Large intestine (tissue), 3 donors: Measurements from ENCODE around the gene ANO6. TPM values are rescaled to one million over a fixed set of nuclear protein-coding genes. Genes with fewer than 3 reads are reported as not detected.

Source experiments
- DNase-seq, 2 donors: peaks; one replicate each; pipeline versions ENCODE4 v3.0.0 to v3.0.0-alpha.2; 2013
- H3K27ac ChIP-seq: one replicate; pipeline ENCODE4 v1.5.1; 2013; ENCODE audit warnings: low read length
- H3K27me3 ChIP-seq: 2 replicates; pipeline ENCODE4 v1.6.1; 2013; ENCODE audit warnings: low read length; ENCODE audit not compliant: control insufficient read depth, insufficient read depth
- H3K36me3 ChIP-seq: 2 replicates; pipeline ENCODE4 v1.6.1; 2013; ENCODE audit warnings: low read length; ENCODE audit not compliant: control insufficient read depth, insufficient read depth
- H3K4me1 ChIP-seq: one replicate; pipeline ENCODE4 v1.6.1; 2013; ENCODE audit warnings: low read length; ENCODE audit not compliant: control insufficient read depth, insufficient read depth
- H3K4me3 ChIP-seq: one replicate; pipeline ENCODE4 v1.5.1; 2013; ENCODE audit warnings: low read length
- H3K9me3 ChIP-seq: one replicate; pipeline ENCODE4 v1.6.1; 2013; ENCODE audit warnings: mild to moderate bottlenecking, low read depth, low read length, moderate library complexity; ENCODE audit not compliant: control insufficient read depth
- WGBS: methylation state at CpG from one replicate; pipeline ENCODE4 v1.1.5; 2013; ENCODE audit warnings: low lambda C conversion rate; ENCODE audit not compliant: insufficient coverage; 5-methylcytosine and 5-hydroxymethylcytosine counted together
- polyA plus RNA-seq: library from polyadenylated mRNA; unstranded; fragments of 120-200 nt; gene quantifications from one replicate; pipeline ENCODE4 v1.2.1, GENCODE V29; 2013

Gene ANO6
- polyA plus RNA-seq, 1 donor: 65.8 TPM

GRCh38 chr12:45435945-45436710 is 220.2 kb downstream of the ANO6 start:
- no peak overlapping the region for H3K4me3 ChIP-seq
- H3K9me3 ChIP-seq: peaks cover 5% of the 10 kb centered on the region
- H3K4me1 ChIP-seq: no peaks in the 10 kb centered on the region
- no peak overlapping the region for H3K27ac ChIP-seq
- DNase-seq: no peak
- no CpG with 5 or more reads among the region's 3 CpGs for WGBS
- peaks cover 5% of the 10 kb centered on the region for H3K36me3 ChIP-seq
- no peaks in the 10 kb centered on the region for H3K27me3 ChIP-seq

DNA sequence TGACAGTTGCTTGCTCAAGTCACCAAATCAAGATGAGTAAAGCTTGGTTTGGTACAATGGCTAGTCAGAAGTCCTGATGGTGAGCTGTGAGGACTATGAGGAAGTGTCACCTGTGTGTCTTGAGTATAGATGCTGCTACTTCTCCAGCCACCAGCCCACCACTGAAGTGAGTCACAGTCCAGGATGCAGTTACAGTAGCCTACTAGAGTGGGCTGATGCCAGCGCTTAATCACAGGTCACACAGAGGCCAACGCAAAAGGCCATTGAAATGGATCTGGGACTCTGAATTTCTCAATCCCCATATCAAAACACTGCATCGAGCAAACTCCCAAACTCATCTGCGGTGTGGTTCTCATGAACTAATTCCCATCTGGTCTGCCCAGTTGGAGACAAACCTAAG is 223.1 kb downstream of the ANO6 start:
- DNase-seq: no peak
- H3K9me3 ChIP-seq: peaks cover 24% of the 10 kb centered on the region
- H3K36me3 ChIP-seq: no peaks in the 10 kb centered on the region
- WGBS: no CpG with 5 or more reads among the region's 4 CpGs
- no peaks in the 10 kb centered on the region for H3K4me1 ChIP-seq
- H3K27me3 ChIP-seq: no peaks in the 10 kb centered on the region
- H3K4me3 ChIP-seq: no peak overlapping the region
- no peak overlapping the region for H3K27ac ChIP-seq

DNA sequence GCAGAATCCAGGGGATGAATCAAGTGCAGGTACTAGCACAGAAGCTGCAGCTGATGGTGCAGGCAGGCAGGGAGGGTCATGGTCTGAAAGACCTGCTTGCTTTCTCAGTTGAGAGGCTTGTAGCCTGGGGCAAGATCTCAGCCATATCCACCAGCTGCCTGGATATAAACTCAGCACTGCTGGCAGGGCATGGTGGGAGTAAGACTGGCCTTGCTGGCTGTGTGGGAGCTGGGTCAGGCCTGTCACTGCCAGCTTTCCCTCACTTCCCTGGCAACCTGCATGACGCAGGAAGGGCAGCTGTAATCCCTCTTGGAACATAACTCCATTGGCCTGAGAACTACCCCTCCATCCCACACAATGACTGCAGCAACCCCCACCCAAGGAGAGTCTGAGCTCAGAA is 230.1 kb downstream of the ANO6 start:
- Histone ChIP-seq H3K4me3 (no peak overlapping the region), H3K9me3 (peaks cover 21% of the 10 kb centered on the region), H3K36me3 (no peaks in the 10 kb centered on the region), H3K27ac (no peak overlapping the region), H3K27me3 (no peaks in the 10 kb centered on the region), H3K4me1 (no peaks in the 10 kb centered on the region)
- DNase-seq: no peak
- WGBS: no CpG with 5 or more reads among the region's 1 CpG

DNA sequence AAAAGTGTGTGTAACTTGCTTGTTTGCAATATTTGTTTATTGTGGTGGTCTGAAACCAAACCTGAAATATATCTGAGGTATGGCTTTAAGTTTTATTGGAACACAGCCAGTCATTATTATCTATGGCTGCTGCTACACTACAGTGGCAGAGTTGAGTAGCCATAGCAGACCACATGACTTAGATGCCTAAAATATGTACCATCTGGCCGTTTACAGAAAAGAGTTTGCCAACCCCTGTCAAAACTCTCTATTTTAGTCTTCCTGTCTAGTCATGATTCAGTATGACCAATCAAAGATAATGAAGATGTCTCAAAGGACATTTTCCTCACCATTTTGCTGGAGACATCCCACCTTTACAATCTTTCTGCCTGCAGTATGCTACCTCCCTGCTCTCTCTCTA is 242.3 kb downstream of the ANO6 start:
- no peaks in the 10 kb centered on the region for H3K36me3 ChIP-seq
- H3K27ac ChIP-seq: no peak overlapping the region
- no CpG with 5 or more reads among the region's 1 CpG for WGBS
- DNase-seq: no peak
- H3K4me3 ChIP-seq: no peak overlapping the region
- no peaks in the 10 kb centered on the region for H3K9me3 ChIP-seq
- no peaks in the 10 kb centered on the region for H3K4me1 ChIP-seq
- no peaks in the 10 kb centered on the region for H3K27me3 ChIP-seq

DNA sequence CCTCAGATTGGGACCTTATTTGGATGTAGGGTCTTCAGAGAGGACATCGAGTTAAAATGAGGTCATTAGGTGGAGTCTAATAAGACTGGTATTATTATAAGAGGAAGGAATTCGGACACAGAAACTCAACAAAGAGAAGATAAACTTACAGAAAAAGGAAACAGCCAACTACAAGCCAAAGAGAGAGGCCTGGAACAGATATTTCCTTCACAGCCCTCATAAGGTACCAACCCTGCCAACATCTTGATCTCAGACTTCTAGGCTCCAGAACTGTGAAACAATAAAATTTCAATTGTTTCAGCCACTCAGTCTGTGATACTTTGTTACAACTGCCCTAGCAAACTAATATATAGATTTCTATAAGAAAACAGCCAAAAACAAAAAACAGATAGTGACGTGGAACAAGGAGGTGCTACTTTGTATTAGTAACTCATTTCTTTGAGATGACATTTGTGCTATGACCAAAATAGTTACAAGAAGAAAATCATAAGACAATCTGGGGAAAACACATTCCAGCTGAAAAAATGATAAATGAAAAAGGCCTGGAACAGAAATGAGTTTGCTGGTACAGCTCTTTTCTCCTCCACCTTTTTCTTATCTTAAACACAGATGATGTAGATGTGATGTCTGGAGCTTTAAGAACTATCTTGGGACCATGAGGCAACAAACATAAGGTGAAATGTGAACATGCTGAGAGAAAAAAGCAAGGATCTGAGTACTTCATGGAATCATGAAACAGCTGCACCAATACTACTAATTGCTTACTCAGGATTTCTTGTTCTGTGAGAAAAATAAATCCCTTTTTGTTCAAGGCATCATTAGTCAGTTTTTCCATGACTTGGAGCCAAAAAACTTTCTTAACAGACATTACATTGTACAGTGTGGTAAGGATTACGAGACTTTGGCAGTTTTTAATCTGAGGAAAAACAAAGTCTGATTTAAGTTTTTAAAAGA is 243.2 kb downstream of the ANO6 start:
- no peaks in the 10 kb centered on the region for H3K9me3 ChIP-seq
- 95% methylated on average over 3 of the region's 4 CpGs for WGBS
- no peak overlapping the region for H3K27ac ChIP-seq
- no peaks in the 10 kb centered on the region for H3K27me3 ChIP-seq
- no peaks in the 10 kb centered on the region for H3K4me1 ChIP-seq
- H3K36me3 ChIP-seq: no peaks in the 10 kb centered on the region
- H3K4me3 ChIP-seq: no peak overlapping the region
- DNase-seq: no peak

GRCh38 chr12:45462506-45462905 is 246.6 kb downstream of the ANO6 start:
- Histone ChIP-seq H3K27me3 (no peaks in the 10 kb centered on the region), H3K27ac (no peak overlapping the region), H3K36me3 (no peaks in the 10 kb centered on the region), H3K4me3 (no peak overlapping the region), H3K9me3 (no peaks in the 10 kb centered on the region), H3K4me1 (no peaks in the 10 kb centered on the region)
- DNase-seq: no peak
- WGBS: 67% methylated on average over 1 of the region's 4 CpGs

- no peaks in the 10 kb centered on the region for H3K4me1 ChIP-seq
- H3K27ac ChIP-seq: no peak overlapping the region
- WGBS: 33% methylated on average over 1 of the region's 4 CpGs
- no peaks in the 10 kb centered on the region for H3K27me3 ChIP-seq
- peaks cover 5% of the 10 kb centered on the region for H3K9me3 ChIP-seq
- H3K36me3 ChIP-seq: no peaks in the 10 kb centered on the region
- DNase-seq: no peak
- H3K4me3 ChIP-seq: no peak overlapping the region
Measured at GRCh38 chr12:45464699-45465098, 248.8 kb downstream of the ANO6 start.

DNA sequence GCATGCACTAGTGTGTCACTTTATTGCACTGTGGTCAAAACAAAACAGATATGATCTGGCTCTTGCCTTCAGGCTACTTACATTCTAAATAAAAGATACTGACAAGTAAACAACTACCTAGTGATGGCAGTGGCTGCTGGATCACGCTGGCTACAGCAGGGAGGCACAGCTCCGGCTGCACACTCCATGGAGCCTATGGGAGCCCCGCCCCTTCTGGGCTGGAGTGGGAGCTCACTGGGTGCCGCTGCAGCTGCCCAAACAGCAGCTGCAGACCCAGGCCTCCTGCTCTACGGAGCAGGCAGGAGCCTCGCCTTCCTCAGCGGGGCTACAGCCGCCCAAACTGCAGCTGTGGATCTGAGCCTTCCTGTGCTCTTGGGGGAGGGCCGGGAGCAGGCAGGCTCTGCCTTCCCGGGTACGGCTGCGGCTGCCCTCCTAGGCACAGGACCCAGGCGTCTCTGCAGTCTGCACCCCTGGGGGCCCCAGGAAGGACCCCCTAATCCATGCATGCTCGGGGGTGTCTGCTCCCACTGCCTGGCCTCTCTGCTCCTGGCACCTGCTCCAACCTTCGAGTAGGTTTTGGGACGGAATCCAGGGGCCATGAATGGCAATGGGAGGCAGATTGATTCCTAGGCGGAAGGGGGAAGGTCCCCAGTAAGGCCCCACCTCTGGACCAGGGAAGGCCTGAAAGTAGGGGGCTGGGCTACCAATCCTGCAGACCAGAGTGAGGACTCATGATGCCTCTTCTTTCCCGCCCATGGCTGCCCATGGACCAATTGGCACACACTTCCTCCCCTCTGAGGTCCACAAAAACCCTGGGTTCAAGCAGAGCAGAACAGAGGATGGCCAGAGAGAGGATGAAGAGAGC is 253.1 kb downstream of the ANO6 start:
- no CpG with 5 or more reads among the region's 18 CpGs for WGBS
- no peaks in the 10 kb centered on the region for H3K36me3 ChIP-seq

GRCh38 chr12:45469902-45470301 is 254.0 kb downstream of the ANO6 start:
- Histone ChIP-seq H3K9me3 (peaks cover 5% of the 10 kb centered on the region), H3K27ac (no peak overlapping the region), H3K36me3 (no peaks in the 10 kb centered on the region), H3K4me3 (no peak overlapping the region), H3K27me3 (no peaks in the 10 kb centered on the region), H3K4me1 (no peaks in the 10 kb centered on the region)
- no peak for DNase-seq
- no CpG with 5 or more reads among the region's 4 CpGs for WGBS

More for the DNA sequence above, 253.1 kb downstream of the ANO6 start:
- no peak overlapping the region for H3K4me3 ChIP-seq
- no peak for DNase-seq
- no peaks in the 10 kb centered on the region for H3K27me3 ChIP-seq
- no peak overlapping the region for H3K27ac ChIP-seq
- peaks cover 5% of the 10 kb centered on the region for H3K9me3 ChIP-seq
- no peaks in the 10 kb centered on the region for H3K4me1 ChIP-seq

DNA sequence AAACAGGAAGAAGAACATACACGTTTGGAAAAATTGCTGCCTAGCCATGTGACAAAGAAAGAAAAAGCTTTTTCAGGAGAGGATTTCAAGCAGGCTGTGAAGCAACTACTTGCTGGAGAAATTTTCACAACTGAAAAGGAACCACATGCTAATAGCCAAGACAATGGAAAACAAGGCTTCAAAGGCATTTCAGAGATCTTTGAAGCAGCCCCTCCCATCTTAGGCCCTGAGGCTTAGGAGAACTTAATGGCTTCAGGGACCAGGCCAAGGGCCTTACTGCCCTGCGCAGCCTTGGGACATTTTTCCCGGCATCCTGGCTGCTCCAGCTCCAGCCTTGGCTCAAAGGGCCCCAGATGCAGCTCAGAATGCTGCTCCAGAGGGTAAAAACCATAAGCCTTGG is 257.7 kb downstream of the ANO6 start:
- WGBS: 63% methylated on average over 1 of the region's 3 CpGs
- peaks cover 5% of the 10 kb centered on the region for H3K9me3 ChIP-seq
- no peak overlapping the region for H3K27ac ChIP-seq
- H3K27me3 ChIP-seq: no peaks in the 10 kb centered on the region
- no peaks in the 10 kb centered on the region for H3K4me1 ChIP-seq
- H3K4me3 ChIP-seq: no peak overlapping the region
- DNase-seq: no peak
- H3K36me3 ChIP-seq: no peaks in the 10 kb centered on the region
